ENCODE results near the gene BAIAP2.

The BAIAP2 gene

GRCh38 chr17:81037026-81037797 is 2.3 kb downstream of the BAIAP2 start:
- no peak for TF ChIP-seq CTCF (IDR thresholded peaks at IDR 0.05; ENCODE audit: low read depth, low read length, missing control alignments)
- in situ Hi-C loops (cut with HindIII; ENCODE audit: low sequenced_read_pairs), result no loop called here
- peak overlapping the region; percentile 50 for H3K4me3 ChIP-seq (ENCODE audit: low read depth, low read length)
- DNase-seq (ENCODE audit: low read depth), result no peak

DNA sequence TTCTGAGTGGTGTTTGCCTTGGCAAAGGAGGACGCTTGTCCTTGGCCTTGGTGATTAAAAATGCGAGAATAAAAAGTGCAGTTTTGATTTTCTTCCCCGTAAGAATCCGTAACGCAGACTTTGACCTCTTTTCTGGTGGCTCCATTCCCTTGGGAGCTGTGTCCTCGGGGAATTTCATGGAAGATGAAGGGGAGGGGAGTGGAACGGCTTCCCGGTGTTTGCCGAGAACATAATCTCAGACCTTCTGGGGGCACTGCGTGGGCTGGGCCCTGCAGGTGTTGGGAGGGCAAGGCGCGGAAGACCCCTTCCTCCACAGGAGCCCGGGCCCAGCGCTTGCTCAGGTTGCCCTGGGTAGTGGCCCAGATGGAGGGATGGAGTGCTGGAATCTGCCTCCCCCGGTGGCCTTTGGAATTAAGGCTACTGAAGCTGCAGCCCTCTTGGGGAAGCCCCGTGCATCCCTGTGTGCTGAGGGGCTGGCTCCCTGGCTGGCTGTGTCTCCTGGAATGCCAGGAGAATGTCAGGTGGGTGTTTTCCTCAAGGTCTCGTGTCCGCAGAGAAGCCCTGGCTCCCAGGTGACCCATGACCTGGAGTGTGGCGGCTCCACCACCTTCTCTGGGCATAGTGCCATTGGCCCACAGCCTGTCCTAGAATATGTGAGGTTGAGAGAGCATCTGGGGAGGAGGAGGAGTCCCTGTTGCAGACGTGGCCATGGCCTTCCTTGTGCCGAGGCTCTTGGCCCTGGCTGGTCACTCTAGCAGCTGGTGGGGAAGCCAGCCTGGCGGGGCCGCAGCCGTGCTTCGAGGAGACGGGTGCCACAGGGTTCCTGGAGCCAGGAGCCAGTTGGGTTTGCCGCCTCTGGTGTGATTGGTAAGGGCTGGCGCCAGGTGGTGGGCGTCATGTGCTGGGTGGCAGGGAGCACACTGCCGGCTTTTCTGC is 3.1 kb downstream of the BAIAP2 start:
- in situ Hi-C loops (cut with HindIII; ENCODE audit: low sequenced_read_pairs), result no loop called here
- TF ChIP-seq CTCF (IDR thresholded peaks at IDR 0.05; ENCODE audit: low read depth, low read length, missing control alignments), result peak; percentile 27
- DNase-seq (ENCODE audit: low read depth), result no peak
- peak overlapping the region; percentile 50 for H3K4me3 ChIP-seq (ENCODE audit: low read depth, low read length)

- no peak for TF ChIP-seq CTCF (IDR thresholded peaks at IDR 0.05; ENCODE audit: low read depth, low read length, missing control alignments)
- no peak for DNase-seq (ENCODE audit: low read depth)
- no peak overlapping the region for H3K4me3 ChIP-seq (ENCODE audit: low read depth, low read length)
- in situ Hi-C loops (cut with HindIII; ENCODE audit: low sequenced_read_pairs), result no loop called here
Observed at GRCh38 chr17:81039096-81039495, 4.1 kb downstream of the BAIAP2 start.

- no peak overlapping the region for H3K4me3 ChIP-seq (ENCODE audit: low read depth, low read length)
- no peak for DNase-seq (ENCODE audit: low read depth)
- in situ Hi-C loops (cut with HindIII; ENCODE audit: low sequenced_read_pairs), result no loop called here
Observed at GRCh38 chr17:81039854-81040758, 5.2 kb downstream of the BAIAP2 start.

GRCh38 chr17:81040791-81041337 is 5.9 kb downstream of the BAIAP2 start:
- in situ Hi-C loops (cut with HindIII; ENCODE audit: low sequenced_read_pairs), result no loop called here
- no peak overlapping the region for H3K4me3 ChIP-seq (ENCODE audit: low read depth, low read length)
- peak; percentile 47 for TF ChIP-seq CTCF (IDR thresholded peaks at IDR 0.05; ENCODE audit: low read depth, low read length, missing control alignments)
- no peak for DNase-seq (ENCODE audit: low read depth)

More at GRCh38 chr17:81039854-81040758, 5.2 kb downstream of the BAIAP2 start:
- no peak for TF ChIP-seq CTCF (IDR thresholded peaks at IDR 0.05; ENCODE audit: low read depth, low read length, missing control alignments)

Measured in astrocyte of the cerebellum (primary cell).